Measurements from ENCODE around the gene DROSHA.

Gene DROSHA

GRCh38 chr5:31361234-31361633, 170.7 kb downstream of the DROSHA start:
- H3K27ac ChIP-seq: no peak overlapping the region
- H3K4me2 ChIP-seq: no peak overlapping the region
- H3K4me3 ChIP-seq: no peak overlapping the region
- no peak overlapping the region for H3K9ac ChIP-seq
- H3K9me3 ChIP-seq (replicated peaks in 1 of 11): peaks cover 0 to 12% (median 7%) of the 10 kb centered on the region in 11 experiments; a peak in 11 of 22 replicates
- H3K36me3 ChIP-seq: no peaks in the 10 kb centered on the region
- H3K27me3 ChIP-seq: no peaks in the 10 kb centered on the region
- no peaks in the 10 kb centered on the region for H4K20me1 ChIP-seq
- no peak for TF ChIP-seq Cebpa-rat (IDR thresholded peaks at IDR 0.05)
- peaks cover 0 to 12% (median 0%) of the 10 kb centered on the region in 10 experiments; a peak in 7 of 20 replicates for H3K4me1 ChIP-seq

GRCh38 chr5:31359839-31360238, 172.1 kb downstream of the DROSHA start:
- H3K9me3 ChIP-seq (replicated peaks in 1 of 11): peaks cover 0 to 21% (median 9%) of the 10 kb centered on the region in 11 experiments; a peak in 12 of 22 replicates
- H3K4me1 ChIP-seq: peaks cover 0 to 12% (median 0%) of the 10 kb centered on the region in 10 experiments; a peak in 7 of 20 replicates
- H3K27me3 ChIP-seq: no peaks in the 10 kb centered on the region
- no peaks in the 10 kb centered on the region for H3K36me3 ChIP-seq
- H3K27ac ChIP-seq: no peak overlapping the region
- no peak overlapping the region for H3K9ac ChIP-seq
- TF ChIP-seq Cebpa-rat (IDR thresholded peaks at IDR 0.05): no peak
- no peak overlapping the region for H3K4me3 ChIP-seq
- no peaks in the 10 kb centered on the region for H4K20me1 ChIP-seq
- no peak overlapping the region for H3K4me2 ChIP-seq

- Histone ChIP-seq H3K27ac (no peak overlapping the region), H3K4me1 (peaks cover 0 to 3% (median 0%) of the 10 kb centered on the region in 10 experiments; a peak in 7 of 20 replicates), H3K9me3 (replicated peaks in 1 of 11) (peaks cover 0 to 21% (median 0%) of the 10 kb centered on the region in 11 experiments; a peak in 4 of 22 replicates), H3K27me3 (no peaks in the 10 kb centered on the region), H4K20me1 (no peaks in the 10 kb centered on the region), H3K4me3 (no peak overlapping the region), H3K9ac (no peak overlapping the region), H3K4me2 (no peak overlapping the region), H3K36me3 (no peaks in the 10 kb centered on the region)
- no peak for TF ChIP-seq Cebpa-rat (IDR thresholded peaks at IDR 0.05)
Observed at GRCh38 chr5:31357038-31357437, 174.9 kb downstream of the DROSHA start.

- no peaks in the 10 kb centered on the region for H3K4me1 ChIP-seq
- no peaks in the 10 kb centered on the region for H3K27me3 ChIP-seq
- no peak overlapping the region for H3K9ac ChIP-seq
- no peak overlapping the region for H3K4me2 ChIP-seq
- no peak for TF ChIP-seq Cebpa-rat (IDR thresholded peaks at IDR 0.05)
- H4K20me1 ChIP-seq: no peaks in the 10 kb centered on the region
- no peak overlapping the region for H3K4me3 ChIP-seq
- H3K27ac ChIP-seq: no peak overlapping the region
- H3K36me3 ChIP-seq: no peaks in the 10 kb centered on the region
- H3K9me3 ChIP-seq (replicated peaks in 1 of 11): peaks cover 0 to 21% (median 0%) of the 10 kb centered on the region in 11 experiments; a peak in 5 of 22 replicates
Observed at GRCh38 chr5:31355337-31355736, 176.6 kb downstream of the DROSHA start.
